ENCODE results near the gene ZBTB7B.

Gene ZBTB7B

GRCh38 chr1:155016231-155016831 lies 13.7 kb downstream of the ZBTB7B start:
- DNase-seq (ENCODE audit: low read depth in 2 of 2) = no peak

- peak; percentile 72 to 77 for DNase-seq (ENCODE audit: low read depth in 2 of 2)
These were observed 14.7 kb downstream of the ZBTB7B start for GRCh38 chr1:155017041-155017945.

- DNase-seq (ENCODE audit: low read depth in 2 of 2) = no peak
These were observed 15.3 kb downstream of the ZBTB7B start for GRCh38 chr1:155017946-155018316.

GRCh38 chr1:155018617-155019348 lies 16.2 kb downstream of the ZBTB7B start:
- no peak for DNase-seq (ENCODE audit: low read depth in 2 of 2)

- no peak for DNase-seq (ENCODE audit: low read depth in 2 of 2)
These were observed 17.0 kb downstream of the ZBTB7B start for GRCh38 chr1:155019377-155020245.

GRCh38 chr1:155022136-155022926 lies 19.7 kb downstream of the ZBTB7B start:
- no peak for DNase-seq (ENCODE audit: low read depth in 2 of 2)

GRCh38 chr1:155022927-155023236 lies 20.3 kb downstream of the ZBTB7B start:
- no peak for DNase-seq (ENCODE audit: low read depth in 2 of 2)

- no peak for DNase-seq (ENCODE audit: low read depth in 2 of 2)
These were observed 21.0 kb downstream of the ZBTB7B start for GRCh38 chr1:155023627-155024026.

GRCh38 chr1:155024315-155024714 lies 21.7 kb downstream of the ZBTB7B start:
- DNase-seq (ENCODE audit: low read depth in 2 of 2) = no peak

- DNase-seq (ENCODE audit: low read depth in 2 of 2) = no peak
These were observed 23.6 kb downstream of the ZBTB7B start for GRCh38 chr1:155026154-155026553.

- no peak for DNase-seq (ENCODE audit: low read depth in 2 of 2)
These were observed 24.0 kb downstream of the ZBTB7B start for GRCh38 chr1:155026588-155026987.

- DNase-seq (ENCODE audit: low read depth in 2 of 2) = no peak
These were observed 27.1 kb downstream of the ZBTB7B start for GRCh38 chr1:155029513-155030242.

GRCh38 chr1:155030243-155030795 lies 27.7 kb downstream of the ZBTB7B start:
- DNase-seq (ENCODE audit: low read depth in 2 of 2) = no peak

GRCh38 chr1:155030899-155031298 lies 28.3 kb downstream of the ZBTB7B start:
- no peak for DNase-seq (ENCODE audit: low read depth in 2 of 2)

- DNase-seq (ENCODE audit: low read depth in 2 of 2) = no peak
These were observed 30.3 kb downstream of the ZBTB7B start for GRCh38 chr1:155032886-155033285.

GRCh38 chr1:155033524-155033923 lies 30.9 kb downstream of the ZBTB7B start, which contains the start of the genes DCST1 and DCST2:
TSS of gene DCST1 (plus strand) at chr1:155033824. CDS start at chr1:155034037, 213 bp downstream.
TSS of gene DCST2 (minus strand) at chr1:155033781. CDS start at chr1:155033701, 80 bp downstream.
- DNase-seq (ENCODE audit: low read depth in 2 of 2) = no peak

- DNase-seq (ENCODE audit: low read depth in 2 of 2) = no peak
These were observed 32.0 kb downstream of the ZBTB7B start for GRCh38 chr1:155034318-155035208.

GRCh38 chr1:155035936-155036335 lies 33.3 kb downstream of the ZBTB7B start:
- no peak for DNase-seq (ENCODE audit: low read depth in 2 of 2)

GRCh38 chr1:155037043-155037442 lies 34.4 kb downstream of the ZBTB7B start:
- no peak for DNase-seq (ENCODE audit: low read depth in 2 of 2)

All from stimulated activated CD8-positive, alpha-beta memory T cell treated with anti-CD3 and anti-CD28 coated beads, Interleukin-7, amount 100 ng/mL, for 1 hour (primary cell).